Ovary (tissue), 3 donors: ENCODE measurements around the gene DHRS11.

Source experiments
- EP300 ChIP-seq: sonication (generic); formaldehyde crosslinking; IDR thresholded peaks from one replicate; pipeline ENCODE4 v1.6.1; 2017; ENCODE audit warnings: antibody characterized with exemption
- POLR2A ChIP-seq: fragments of 450-650 bp; IDR thresholded peaks from one replicate; pipeline ENCODE4 v1.6.1; 2017; ENCODE audit warnings: antibody characterized with exemption, mild to moderate bottlenecking, moderate library complexity
- TF ChIP-seq, protein P1 (sequence below), 3 donors: fragments of 450-650 bp in 2 of 3; fragments of 200-600 bp in 1 of 3; IDR thresholded peaks; one replicate each; pipeline versions ENCODE4 v1.5.1 to v1.8.0; 2016 to 2022; ENCODE audit warnings: antibody characterized with exemption in 3 of 3, mild to moderate bottlenecking in 1 of 3
- donor health status: DM: no; HTN: no; CAD: no.

DNA sequence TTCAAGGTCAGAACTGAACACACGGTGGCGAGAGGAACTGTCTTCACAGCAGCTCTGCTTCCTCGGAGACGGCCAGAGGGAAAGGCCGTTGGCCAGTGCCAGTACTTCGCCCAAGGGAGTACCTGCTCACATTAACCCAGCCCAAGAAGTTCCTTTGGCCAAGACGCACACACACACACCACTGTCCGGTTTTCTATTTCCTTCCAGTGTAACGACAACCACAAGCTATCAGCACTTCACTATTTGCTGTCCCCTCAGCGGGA is 47.7 kb upstream of the DHRS11 start:
- TF ChIP-seq, protein P1, sequence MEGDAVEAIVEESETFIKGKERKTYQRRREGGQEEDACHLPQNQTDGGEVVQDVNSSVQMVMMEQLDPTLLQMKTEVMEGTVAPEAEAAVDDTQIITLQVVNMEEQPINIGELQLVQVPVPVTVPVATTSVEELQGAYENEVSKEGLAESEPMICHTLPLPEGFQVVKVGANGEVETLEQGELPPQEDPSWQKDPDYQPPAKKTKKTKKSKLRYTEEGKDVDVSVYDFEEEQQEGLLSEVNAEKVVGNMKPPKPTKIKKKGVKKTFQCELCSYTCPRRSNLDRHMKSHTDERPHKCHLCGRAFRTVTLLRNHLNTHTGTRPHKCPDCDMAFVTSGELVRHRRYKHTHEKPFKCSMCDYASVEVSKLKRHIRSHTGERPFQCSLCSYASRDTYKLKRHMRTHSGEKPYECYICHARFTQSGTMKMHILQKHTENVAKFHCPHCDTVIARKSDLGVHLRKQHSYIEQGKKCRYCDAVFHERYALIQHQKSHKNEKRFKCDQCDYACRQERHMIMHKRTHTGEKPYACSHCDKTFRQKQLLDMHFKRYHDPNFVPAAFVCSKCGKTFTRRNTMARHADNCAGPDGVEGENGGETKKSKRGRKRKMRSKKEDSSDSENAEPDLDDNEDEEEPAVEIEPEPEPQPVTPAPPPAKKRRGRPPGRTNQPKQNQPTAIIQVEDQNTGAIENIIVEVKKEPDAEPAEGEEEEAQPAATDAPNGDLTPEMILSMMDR (IDR thresholded peaks at IDR 0.05), result no peak
- no peak for TF ChIP-seq POLR2A
- TF ChIP-seq EP300, result no peak
